IMR-90 (cell line): ENCODE data around the gene TOMM22. TPM values are rescaled to one million over a fixed set of nuclear protein-coding genes. Genes with fewer than 3 reads are reported as not detected.

Experiments used
- ATAC-seq: fragments of 200-7000 bp; cut with Tn5 transposase; 2 replicates; pipeline ENCODE4 v1.9.1; 2020; ENCODE audit warnings: low read depth, mild to moderate bottlenecking, moderate library complexity
- BruUV-seq: library from RNA; stranded (reverse); fragments of 400-500 nt; replicated peaks from 2 replicates; lab custom pipeline; 2021; lab: Mats Ljungman, UMichigan
- CTCF ChIA-PET: fragments of 300-600 bp; formaldehyde crosslinking; extraction: SDS; loops from one replicate; lab custom pipeline; 2021; ENCODE audit warnings: antibody characterized with exemption; lab: Yijun Ruan, JAX
- POLR2A ChIA-PET: fragments of 300-600 bp; sonication (Branson Sonifier 250); formaldehyde crosslinking; loops from one replicate; lab custom pipeline; 2022; ENCODE audit warnings: antibody characterized with exemption; ENCODE audit not compliant: unreplicated experiment; lab: Charles Lee
- DNase-seq: peaks from one replicate; pipeline ENCODE4 v3.0.0; 2013
- H2AFZ ChIP-seq: replicated peaks from 2 replicates; pipeline ENCODE3; 2013; ENCODE audit warnings: low read length, mild to moderate bottlenecking; ENCODE audit not compliant: poor library complexity
- H2AK5ac ChIP-seq: 2 replicates; pipeline ENCODE4 v1.6.1; 2013; ENCODE audit warnings: low read depth, low read length, inconsistent platforms
- H2AK9ac ChIP-seq: replicated peaks from 2 replicates; pipeline ENCODE3; 2013; ENCODE audit warnings: mild to moderate bottlenecking, low read depth, low read length, moderate library complexity; ENCODE audit not compliant: poor library complexity
- H2BK120ac ChIP-seq: 2 replicates; pipeline ENCODE4 v1.6.1; 2013; ENCODE audit warnings: low read depth, low read length, inconsistent platforms
- H2BK15ac ChIP-seq: 3 replicates; pipeline ENCODE4 v1.6.1; 2013; ENCODE audit warnings: low read depth, low read length, inconsistent platforms
- H2BK20ac ChIP-seq: 2 replicates; pipeline ENCODE4 v1.6.1; 2013; ENCODE audit warnings: low read depth, mild to moderate bottlenecking, inconsistent platforms, low read length, moderate library complexity
- H2BK5ac ChIP-seq: 2 replicates; pipeline ENCODE4 v1.6.1; 2013; ENCODE audit warnings: mild to moderate bottlenecking, low read depth, low read length, inconsistent platforms; ENCODE audit not compliant: poor library complexity, severe bottlenecking
- H3K14ac ChIP-seq: replicated peaks from 2 replicates; pipeline ENCODE4 v1.6.1; 2013; ENCODE audit warnings: low read depth, low read length, inconsistent platforms
- H3K18ac ChIP-seq: 2 replicates; pipeline ENCODE4 v1.6.1; 2013; ENCODE audit warnings: low read depth, low read length, control low read depth
- H3K23ac ChIP-seq: 2 replicates; pipeline ENCODE4 v1.6.1; 2013; ENCODE audit warnings: low read depth, low read length, inconsistent platforms
- H3K27ac ChIP-seq: 2 replicates; pipeline ENCODE4 v1.5.1; 2013; ENCODE audit warnings: mild to moderate bottlenecking, control low read depth, low read length; ENCODE audit not compliant: insufficient read depth
- H3K27me3 ChIP-seq: 2 replicates; pipeline ENCODE4 v1.6.1; 2013; ENCODE audit warnings: low read length; ENCODE audit not compliant: control insufficient read depth, insufficient read depth
- H3K36me3 ChIP-seq: 2 replicates; pipeline ENCODE4 v1.6.1; 2013; ENCODE audit warnings: low read length, mixed read lengths; ENCODE audit not compliant: control insufficient read depth, insufficient read depth
- H3K4ac ChIP-seq: 2 replicates; pipeline ENCODE4 v1.6.1; 2013; ENCODE audit warnings: low read depth, low read length, inconsistent platforms
- H3K4me1 ChIP-seq: 2 replicates; pipeline ENCODE4 v1.6.1; 2013; ENCODE audit warnings: low read length, mixed read lengths; ENCODE audit not compliant: control insufficient read depth, insufficient read depth
- H3K4me2 ChIP-seq: 2 replicates; pipeline ENCODE4 v1.6.1; 2013; ENCODE audit warnings: low read depth, mild to moderate bottlenecking, control low read depth, low read length, moderate library complexity
- H3K4me3 ChIP-seq: 2 replicates; pipeline ENCODE4 v1.5.1; 2013; ENCODE audit warnings: low read depth, mild to moderate bottlenecking, control low read depth, low read length, moderate library complexity; ENCODE audit not compliant: insufficient read depth
- H3K56ac ChIP-seq: 2 replicates; pipeline ENCODE4 v1.6.1; 2013; ENCODE audit warnings: low read length, inconsistent platforms; ENCODE audit not compliant: insufficient read depth; ENCODE audit errors: extremely low read depth
- H3K79me1 ChIP-seq, 2 experiments: 2 replicates each; pipeline ENCODE4 v1.6.1; 2013; ENCODE audit warnings: low read length in 2 of 2, inconsistent platforms in 1 of 2, low read depth in 1 of 2
- H3K9ac ChIP-seq: 2 replicates; pipeline ENCODE4 v1.6.1; 2013; ENCODE audit warnings: low read depth, low read length, control low read depth
- H3K9me1 ChIP-seq: 2 replicates; pipeline ENCODE4 v1.6.1; 2013; ENCODE audit warnings: low read length, inconsistent platforms; ENCODE audit not compliant: insufficient read depth
- H3K9me3 ChIP-seq: 2 replicates; pipeline ENCODE4 v1.6.1; 2013; ENCODE audit warnings: low read length; ENCODE audit not compliant: control insufficient read depth, insufficient read depth
- H4K20me1 ChIP-seq: 2 replicates; pipeline ENCODE4 v1.6.1; 2013; ENCODE audit warnings: low read length, inconsistent platforms; ENCODE audit not compliant: insufficient read depth
- H4K5ac ChIP-seq: 2 replicates; pipeline ENCODE4 v1.6.1; 2013; ENCODE audit warnings: mild to moderate bottlenecking, low read depth, low read length, control low read depth
- H4K8ac ChIP-seq, 2 experiments: 2 replicates each; pipeline ENCODE4 v1.6.1; 2013; ENCODE audit warnings: low read depth in 2 of 2, low read length in 2 of 2, control low read depth in 1 of 2, inconsistent platforms in 1 of 2
- H4K91ac ChIP-seq: 2 replicates; pipeline ENCODE4 v1.6.1; 2013; ENCODE audit warnings: low read depth, low read length, inconsistent platforms; ENCODE audit not compliant: insufficient read depth
- BHLHE40 ChIP-seq: fragments of 150-350 bp; IDR thresholded peaks from 2 replicates; pipeline ENCODE4 v1.6.1; 2016; ENCODE audit warnings: mild to moderate bottlenecking, low read depth, low read length
- CEBPB ChIP-seq: IDR thresholded peaks from 2 replicates; pipeline ENCODE4 v1.6.1; 2012; ENCODE audit warnings: low read depth, low read length, improper control_type of control experiment
- CHD1 ChIP-seq: IDR thresholded peaks from 2 replicates; pipeline ENCODE4 v1.6.1; 2012; ENCODE audit warnings: low read depth, low read length, improper control_type of control experiment
- FOS ChIP-seq: fragments of 150-350 bp; IDR thresholded peaks from 2 replicates; pipeline ENCODE4 v1.6.1; 2016; ENCODE audit warnings: low read depth, low read length
- POLR2A ChIP-seq: IDR thresholded peaks from 2 replicates; pipeline ENCODE4 v1.6.1; 2012; ENCODE audit warnings: mild to moderate bottlenecking, low read depth, low read length
- SMC3 ChIP-seq: fragments of 150-350 bp; IDR thresholded peaks from 2 replicates; pipeline ENCODE4 v1.6.1; 2016; ENCODE audit warnings: low read depth, mild to moderate bottlenecking, antibody characterized with exemption, low read length, moderate library complexity
- WGBS, 2 experiments: methylation state at CpG; one replicate each; pipeline versions ENCODE4 v1.1.5 to v1.1.7; 2013; ENCODE audit warnings: missing lambda C conversion rate in 2 of 2; ENCODE audit not compliant: insufficient read length in 1 of 2; ENCODE audit errors: extremely low coverage in 2 of 2; 5-methylcytosine and 5-hydroxymethylcytosine counted together
- dilution Hi-C: fragments of 300-500 bp; cut with HindIII; formaldehyde crosslinking; loops from one replicate; pipeline ENCODE4 v1.14.3; 2018; ENCODE audit warnings: low sequenced_read_pairs; ENCODE audit not compliant: unreplicated experiment
- in situ Hi-C: fragments of 300-500 bp; cut with MboI; formaldehyde crosslinking; loops from 3 replicates; pipeline ENCODE4 v1.14.3; 2019; ENCODE audit warnings: low sequenced_read_pairs, inconsistent platforms, mixed read lengths
- intact Hi-C: fragments of 100-400 bp; cut with micrococcal nuclease; formaldehyde crosslinking; loops from 2 replicates; pipeline ENCODE4 v1.10.0; 2022
- polyA plus RNA-seq, 3 experiments: library from polyadenylated mRNA; depleted of rRNA; stranded (reverse); fragments of >200 nt; gene quantifications; 2 replicates each; pipeline ENCODE4 v1.2.3, GENCODE V29; 2012; ENCODE audit warnings: low replicate concordance in 1 of 3
- total RNA-seq: library from RNA; depleted of rRNA; stranded (reverse); fragments of >200 nt; gene quantifications from 2 replicates; pipeline ENCODE4 v1.2.3, GENCODE V29; 2012

Gene TOMM22
- total and polyA plus RNA-seq, 2 of the 4 experiments (the other 2 are of a cell fraction) = 38.7 to 78.0 TPM

GRCh38 chr22:38707346-38707745, 25.6 kb downstream of the TOMM22 start:
- Histone ChIP-seq H2BK5ac (peak overlapping the region; percentile 42), H3K9me3 (no peaks in the 10 kb centered on the region), H3K18ac (no peak overlapping the region), H3K36me3 (peaks cover 1% of the 10 kb centered on the region; the same call in 1 of the 2 replicates), H3K4ac (peak overlapping the region; percentile 38; the same call in 1 of the 2 replicates), H2AK5ac (0 out of 2 replicates have a peak overlapping the region, but pooled peaks have one; percentile 20), H4K5ac (no peak overlapping the region), H4K91ac (no peak overlapping the region), H2AFZ (no peak overlapping the region), H3K9ac (peak overlapping the region; percentile 34; the same call in 1 of the 2 replicates), H4K20me1 (peaks cover 56% of the 10 kb centered on the region), H3K9me1 (peaks cover 18% of the 10 kb centered on the region), H2BK15ac (no peak overlapping the region), H3K56ac (no peak overlapping the region), H2BK120ac (no peak overlapping the region), H3K4me1 (peaks cover 4% of the 10 kb centered on the region; the same call in 1 of the 2 replicates), H3K4me2 (peak overlapping the region; percentile 92), H3K79me1 (peaks cover 9 to 61% of the 10 kb centered on the region in 2 experiments; a peak in 2 of 4 replicates), H4K8ac (no peak overlapping the region), H2BK20ac (no peak overlapping the region), H3K27ac (peak overlapping the region; percentile 34; the same call in 1 of the 2 replicates), H3K14ac (peak overlapping the region; percentile 15), H3K27me3 (no peaks in the 10 kb centered on the region), H3K4me3 (peak overlapping the region; percentile 69), H2AK9ac (no peak overlapping the region), H3K23ac (peak overlapping the region; percentile 68)
- intact Hi-C loops = loop anchor here (10.0 kb wide), 1 partner anchor 653 kb away; the partner anchor contains the start of gene PICK1
- WGBS, 2 experiments = 13% methylated on average over 1 of the region's 2 CpGs; no CpG with 5 or more reads in 1 of the 2 experiments
- ChIA-PET POLR2A (no interaction called here), CTCF (interaction anchor here (0.7 to 1.2 kb wide), 2 partner anchors 17 to 18 kb away, joined by 3 to 4 read pairs; no protein-coding TSS in a partner anchor)
- TF ChIP-seq CHD1 (no peak), CEBPB (peak; percentile 67), FOS (0 out of 2 replicates have a peak, but pooled peaks have one; percentile 8), POLR2A (no peak), SMC3 (no peak), BHLHE40 (no peak)
- DNase-seq (peak; percentile 73), ATAC-seq (no peak)
- BruUV-seq = no TSS peak
- dilution Hi-C loops = no loop called here
- in situ Hi-C loops = no loop called here
